ENCODE results near the gene CLIP3. TPM values are rescaled to one million over a fixed set of nuclear protein-coding genes. Genes with fewer than 3 reads are reported as not detected.

The CLIP3 gene
- polyA plus RNA-seq, 2 of the 4 experiments (the other 2 are of a cell fraction): 1.1 to 1.5 TPM

- TF ChIP-seq, protein P1, sequence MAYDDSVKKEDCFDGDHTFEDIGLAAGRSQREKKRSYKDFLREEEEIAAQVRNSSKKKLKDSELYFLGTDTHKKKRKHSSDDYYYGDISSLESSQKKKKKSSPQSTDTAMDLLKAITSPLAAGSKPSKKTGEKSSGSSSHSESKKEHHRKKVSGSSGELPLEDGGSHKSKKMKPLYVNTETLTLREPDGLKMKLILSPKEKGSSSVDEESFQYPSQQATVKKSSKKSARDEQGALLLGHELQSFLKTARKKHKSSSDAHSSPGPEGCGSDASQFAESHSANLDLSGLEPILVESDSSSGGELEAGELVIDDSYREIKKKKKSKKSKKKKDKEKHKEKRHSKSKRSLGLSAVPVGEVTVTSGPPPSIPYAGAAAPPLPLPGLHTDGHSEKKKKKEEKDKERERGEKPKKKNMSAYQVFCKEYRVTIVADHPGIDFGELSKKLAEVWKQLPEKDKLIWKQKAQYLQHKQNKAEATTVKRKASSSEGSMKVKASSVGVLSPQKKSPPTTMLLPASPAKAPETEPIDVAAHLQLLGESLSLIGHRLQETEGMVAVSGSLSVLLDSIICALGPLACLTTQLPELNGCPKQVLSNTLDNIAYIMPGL (CRISPR knock-in tag; IDR thresholded peaks at IDR 0.05; ENCODE audit: borderline replicate concordance): 0 out of 2 replicates have a peak, but pooled peaks have one; percentile 62
- TF ChIP-seq, protein P2, sequence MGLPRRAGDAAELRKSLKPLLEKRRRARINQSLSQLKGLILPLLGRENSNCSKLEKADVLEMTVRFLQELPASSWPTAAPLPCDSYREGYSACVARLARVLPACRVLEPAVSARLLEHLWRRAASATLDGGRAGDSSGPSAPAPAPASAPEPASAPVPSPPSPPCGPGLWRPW (IDR thresholded peaks at IDR 0.05): no peak
- TF ChIP-seq RARB (CRISPR knock-in tag; IDR thresholded peaks at IDR 0.05) (no peak), MAFK (IDR thresholded peaks at IDR 0.05; ENCODE audit: partially characterized antibody) (no peak), MAZ (IDR thresholded peaks at IDR 0.05; ENCODE audit: borderline replicate concordance, low read depth, low read length) (no peak), ESRRA (IDR thresholded peaks at IDR 0.05; ENCODE audit: borderline replicate concordance, low read length) (peak; percentile 47; the same call in 1 of the 2 replicates), ATOH8 (CRISPR knock-in tag; IDR thresholded peaks at IDR 0.05; ENCODE audit: low read depth) (0 out of 2 replicates have a peak, but pooled peaks have one; percentile 22), POLR2A (IDR thresholded peaks at IDR 0.05; ENCODE audit: low read length) (no peak; the same call in none of the 2 replicates), HOXA7 (CRISPR knock-in tag; IDR thresholded peaks at IDR 0.05) (no peak), TFCP2L1 (CRISPR knock-in tag; IDR thresholded peaks at IDR 0.05) (no peak), NR3C1 (IDR thresholded peaks at IDR 0.05) (no peak), HDAC2 (IDR thresholded peaks at IDR 0.05) (peak; percentile 52; the same call in 1 of the 2 replicates), NPAS2 (CRISPR knock-in tag; IDR thresholded peaks at IDR 0.05; ENCODE audit: borderline replicate concordance) (no peak), NFE2L2 (conservative IDR thresholded peaks at IDR 0.05; ENCODE audit: low read length) (no peak), EHMT2 (IDR thresholded peaks at IDR 0.05; ENCODE audit: low read depth) (no peak), SREBF2 (IDR thresholded peaks at IDR 0.05) (no peak), HOXB13 (CRISPR knock-in tag; IDR thresholded peaks at IDR 0.05; ENCODE audit: low read depth) (peak; percentile 69; the same call in 1 of the 2 replicates), ZFP36 (IDR thresholded peaks at IDR 0.05; ENCODE audit: borderline replicate concordance, partially characterized antibody) (no peak), FOXS1 (CRISPR knock-in tag; IDR thresholded peaks at IDR 0.05) (no peak), RFX5 (IDR thresholded peaks at IDR 0.05) (peak; percentile 62; the same call in 1 of the 2 replicates), ZNF302 (CRISPR knock-in tag; IDR thresholded peaks at IDR 0.05) (no peak), CBX2 (IDR thresholded peaks at IDR 0.05; ENCODE audit: borderline replicate concordance, low read depth) (no peak), CEBPB (IDR thresholded peaks at IDR 0.05) (peak; percentile 79 to 95; a peak in 3 of 4 replicates), FOSB (CRISPR knock-in tag; IDR thresholded peaks at IDR 0.05) (no peak), ZSCAN20 (CRISPR knock-in tag; IDR thresholded peaks at IDR 0.05) (no peak), JUNB (IDR thresholded peaks at IDR 0.05) (no peak), CBX8 (IDR thresholded peaks at IDR 0.05) (no peak), EHF (CRISPR knock-in tag; IDR thresholded peaks at IDR 0.05) (no peak), KDM5A (IDR thresholded peaks at IDR 0.05) (peak; percentile 42; the same call in 1 of the 2 replicates), POLR2AphosphoS2 (conservative IDR thresholded peaks at IDR 0.05; ENCODE audit: low read length) (no peak)
- TF ChIP-seq, protein P3, sequence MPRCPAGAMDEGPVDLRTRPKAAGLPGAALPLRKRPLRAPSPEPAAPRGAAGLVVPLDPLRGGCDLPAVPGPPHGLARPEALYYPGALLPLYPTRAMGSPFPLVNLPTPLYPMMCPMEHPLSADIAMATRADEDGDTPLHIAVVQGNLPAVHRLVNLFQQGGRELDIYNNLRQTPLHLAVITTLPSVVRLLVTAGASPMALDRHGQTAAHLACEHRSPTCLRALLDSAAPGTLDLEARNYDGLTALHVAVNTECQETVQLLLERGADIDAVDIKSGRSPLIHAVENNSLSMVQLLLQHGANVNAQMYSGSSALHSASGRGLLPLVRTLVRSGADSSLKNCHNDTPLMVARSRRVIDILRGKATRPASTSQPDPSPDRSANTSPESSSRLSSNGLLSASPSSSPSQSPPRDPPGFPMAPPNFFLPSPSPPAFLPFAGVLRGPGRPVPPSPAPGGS (IDR thresholded peaks at IDR 0.05): peak; percentile 93
- TF ChIP-seq, protein P4, sequence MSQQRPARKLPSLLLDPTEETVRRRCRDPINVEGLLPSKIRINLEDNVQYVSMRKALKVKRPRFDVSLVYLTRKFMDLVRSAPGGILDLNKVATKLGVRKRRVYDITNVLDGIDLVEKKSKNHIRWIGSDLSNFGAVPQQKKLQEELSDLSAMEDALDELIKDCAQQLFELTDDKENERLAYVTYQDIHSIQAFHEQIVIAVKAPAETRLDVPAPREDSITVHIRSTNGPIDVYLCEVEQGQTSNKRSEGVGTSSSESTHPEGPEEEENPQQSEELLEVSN (IDR thresholded peaks at IDR 0.05; ENCODE audit: borderline replicate concordance, low read depth): peak; percentile 91
- TF ChIP-seq, protein P5, sequence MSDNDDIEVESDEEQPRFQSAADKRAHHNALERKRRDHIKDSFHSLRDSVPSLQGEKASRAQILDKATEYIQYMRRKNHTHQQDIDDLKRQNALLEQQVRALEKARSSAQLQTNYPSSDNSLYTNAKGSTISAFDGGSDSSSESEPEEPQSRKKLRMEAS (IDR thresholded peaks at IDR 0.05): peak; percentile 94; the same call in 1 of the 2 replicates
- TF ChIP-seq, protein P6, sequence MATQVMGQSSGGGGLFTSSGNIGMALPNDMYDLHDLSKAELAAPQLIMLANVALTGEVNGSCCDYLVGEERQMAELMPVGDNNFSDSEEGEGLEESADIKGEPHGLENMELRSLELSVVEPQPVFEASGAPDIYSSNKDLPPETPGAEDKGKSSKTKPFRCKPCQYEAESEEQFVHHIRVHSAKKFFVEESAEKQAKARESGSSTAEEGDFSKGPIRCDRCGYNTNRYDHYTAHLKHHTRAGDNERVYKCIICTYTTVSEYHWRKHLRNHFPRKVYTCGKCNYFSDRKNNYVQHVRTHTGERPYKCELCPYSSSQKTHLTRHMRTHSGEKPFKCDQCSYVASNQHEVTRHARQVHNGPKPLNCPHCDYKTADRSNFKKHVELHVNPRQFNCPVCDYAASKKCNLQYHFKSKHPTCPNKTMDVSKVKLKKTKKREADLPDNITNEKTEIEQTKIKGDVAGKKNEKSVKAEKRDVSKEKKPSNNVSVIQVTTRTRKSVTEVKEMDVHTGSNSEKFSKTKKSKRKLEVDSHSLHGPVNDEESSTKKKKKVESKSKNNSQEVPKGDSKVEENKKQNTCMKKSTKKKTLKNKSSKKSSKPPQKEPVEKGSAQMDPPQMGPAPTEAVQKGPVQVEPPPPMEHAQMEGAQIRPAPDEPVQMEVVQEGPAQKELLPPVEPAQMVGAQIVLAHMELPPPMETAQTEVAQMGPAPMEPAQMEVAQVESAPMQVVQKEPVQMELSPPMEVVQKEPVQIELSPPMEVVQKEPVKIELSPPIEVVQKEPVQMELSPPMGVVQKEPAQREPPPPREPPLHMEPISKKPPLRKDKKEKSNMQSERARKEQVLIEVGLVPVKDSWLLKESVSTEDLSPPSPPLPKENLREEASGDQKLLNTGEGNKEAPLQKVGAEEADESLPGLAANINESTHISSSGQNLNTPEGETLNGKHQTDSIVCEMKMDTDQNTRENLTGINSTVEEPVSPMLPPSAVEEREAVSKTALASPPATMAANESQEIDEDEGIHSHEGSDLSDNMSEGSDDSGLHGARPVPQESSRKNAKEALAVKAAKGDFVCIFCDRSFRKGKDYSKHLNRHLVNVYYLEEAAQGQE (IDR thresholded peaks at IDR 0.05): peak; percentile 22; the same call in 1 of the 2 replicates
Measured at GRCh38 chr19:35995048-35995993, 37.4 kb downstream of the CLIP3 start, which contains the start of gene SDHAF1 (continued).
